ENCODE measurements around the gene DPPA4. TPM values are rescaled to one million over a fixed set of nuclear protein-coding genes. Genes with fewer than 3 reads are reported as not detected.

Gene DPPA4, protein sequence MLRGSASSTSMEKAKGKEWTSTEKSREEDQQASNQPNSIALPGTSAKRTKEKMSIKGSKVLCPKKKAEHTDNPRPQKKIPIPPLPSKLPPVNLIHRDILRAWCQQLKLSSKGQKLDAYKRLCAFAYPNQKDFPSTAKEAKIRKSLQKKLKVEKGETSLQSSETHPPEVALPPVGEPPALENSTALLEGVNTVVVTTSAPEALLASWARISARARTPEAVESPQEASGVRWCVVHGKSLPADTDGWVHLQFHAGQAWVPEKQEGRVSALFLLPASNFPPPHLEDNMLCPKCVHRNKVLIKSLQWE
- total RNA-seq = not detected in 2 replicates

DNA sequence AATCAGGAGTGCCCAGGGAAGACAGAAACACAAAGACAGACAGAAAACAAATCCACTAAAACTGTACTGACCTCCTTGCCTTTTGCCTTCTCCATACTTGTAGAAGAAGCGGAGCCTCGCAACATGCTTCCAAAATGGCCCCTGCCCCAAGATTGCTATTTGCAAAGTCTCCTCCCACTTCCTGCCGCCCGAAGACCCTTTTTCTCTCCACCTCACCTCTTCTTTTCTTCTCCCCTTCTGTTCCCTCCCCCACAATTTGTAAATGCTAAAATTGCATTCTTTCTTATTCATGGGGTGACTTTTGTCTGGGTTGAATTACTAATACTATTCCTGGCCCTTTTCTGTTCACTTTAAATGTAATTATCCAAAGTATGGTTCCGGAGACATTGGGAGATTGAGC lies at the start of gene DPPA4:
TSS of gene DPPA4 (minus strand) at position 154 of the 400 bp plus-strand sequence. CDS start at position 125, 29 bp downstream.

DNA sequence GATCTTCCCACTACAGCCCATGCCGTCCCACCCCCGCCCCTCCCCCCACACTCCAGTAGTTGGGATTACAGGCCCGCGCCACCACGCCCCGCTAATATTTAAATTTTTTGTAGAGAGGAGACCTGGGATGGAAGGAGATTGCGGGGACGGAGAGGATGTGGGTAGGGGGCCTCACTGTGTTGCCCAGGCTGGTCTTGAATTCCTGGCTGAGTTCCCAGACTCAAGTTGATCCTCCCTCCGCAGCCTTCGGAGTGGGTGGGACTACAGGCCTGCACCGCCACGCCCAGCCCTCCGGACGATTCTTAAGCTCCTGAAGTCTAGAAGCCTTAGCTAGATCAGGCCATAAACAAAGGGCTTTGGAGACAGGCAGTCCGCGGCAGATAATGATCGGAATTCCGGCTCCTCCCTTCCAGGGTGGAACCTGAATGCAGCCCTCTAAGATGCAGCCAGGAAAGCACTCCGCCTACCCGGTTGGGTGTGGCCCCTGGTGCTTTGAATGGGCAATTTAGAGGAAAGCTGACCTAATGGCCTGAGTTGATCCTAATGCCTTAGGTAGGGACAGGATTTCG lies 21.1 kb downstream of the DPPA4 start, which contains the start of gene DPPA2:
TSS of gene DPPA2 (minus strand) at position 356 of the 569 bp plus-strand sequence. CDS start 1,975 bp downstream, outside the sequence.

Other genes with a start within 250 kb of the DPPA4 start
- gene MORC1, start 219.4 kb downstream of the DPPA4 start, total RNA-seq = not detected in 2 replicates
- gene C3orf85, start 200.8 kb downstream of the DPPA4 start, total RNA-seq = not detected in 2 replicates
- not detected in 2 replicates for gene DPPA2, start 21.0 kb downstream of the DPPA4 start, total RNA-seq